HepG2 (cell line): Measurements from ENCODE around the gene KHNYN. TPM values are rescaled to one million over a fixed set of nuclear protein-coding genes. Genes with fewer than 3 reads are reported as not detected.

Experiments
- ARID4A ChIP-seq: sonication (generic); formaldehyde crosslinking; IDR thresholded peaks from 2 replicates; pipeline ENCODE4 v1.5.0; 2020; ENCODE audit warnings: mild to moderate bottlenecking, missing genetic modification reagents, borderline replicate concordance
- ATAD3A ChIP-seq: sonication (generic); formaldehyde crosslinking; IDR thresholded peaks from 2 replicates; pipeline ENCODE4 v1.4.0; 2020; ENCODE audit warnings: missing genetic modification reagents
- ATF6 ChIP-seq: sonication (generic); formaldehyde crosslinking; conservative IDR thresholded peaks from 2 replicates; pipeline ENCODE4 v1.4.0; 2020; ENCODE audit warnings: missing genetic modification reagents
- BORCS8-MEF2B ChIP-seq: sonication (generic); formaldehyde crosslinking; IDR thresholded peaks from 2 replicates; pipeline ENCODE4 v1.8.0; 2022; ENCODE audit warnings: mild to moderate bottlenecking, missing genetic modification reagents
- DPF2 ChIP-seq: sonication (generic); formaldehyde crosslinking; IDR thresholded peaks from 2 replicates; pipeline ENCODE4 v1.4.0; 2020; ENCODE audit warnings: mild to moderate bottlenecking, low read depth, missing genetic modification reagents, borderline replicate concordance
- ELF4 ChIP-seq: sonication (generic); formaldehyde crosslinking; IDR thresholded peaks from 2 replicates; pipeline ENCODE4 v1.5.0; 2020; ENCODE audit warnings: missing genetic modification reagents, mild to moderate bottlenecking, moderate library complexity, borderline replicate concordance
- GATAD2A ChIP-seq: IDR thresholded peaks from 2 replicates; pipeline ENCODE4 v1.6.1; 2016
- HNF4A ChIP-seq: sonication (generic); formaldehyde crosslinking; IDR thresholded peaks from 2 replicates; pipeline ENCODE4 v1.4.0; 2020; ENCODE audit warnings: missing genetic modification reagents
- HNRNPH1 ChIP-seq: fragments of 200-400 bp; formaldehyde crosslinking; optimal IDR thresholded peaks from 2 replicates; pipeline ENCODE3; 2017; ENCODE audit warnings: mild to moderate bottlenecking, low read depth, low read length
- KMT2A ChIP-seq: sonication (generic); formaldehyde crosslinking; IDR thresholded peaks from 2 replicates; pipeline ENCODE4 v1.4.0; 2020; ENCODE audit warnings: missing genetic modification reagents
- MTERF4 ChIP-seq: sonication (generic); formaldehyde crosslinking; IDR thresholded peaks from 2 replicates; pipeline ENCODE4 v1.8.0; 2023; ENCODE audit warnings: mild to moderate bottlenecking, missing genetic modification reagents
- NR3C1 ChIP-seq: sonication (generic); formaldehyde crosslinking; IDR thresholded peaks from 2 replicates; pipeline ENCODE4 v1.4.0; 2020; ENCODE audit warnings: missing genetic modification reagents
- PRPF4 ChIP-seq: fragments of 200-400 bp; formaldehyde crosslinking; IDR thresholded peaks from 2 replicates; pipeline ENCODE4 v1.6.1; 2016; ENCODE audit warnings: low read length, low read depth; ENCODE audit not compliant: poor library complexity, severe bottlenecking
- RFX3 ChIP-seq: IDR thresholded peaks from 2 replicates; pipeline ENCODE4 v1.6.1; 2016; ENCODE audit warnings: missing biosample characterization, missing genetic modification reagents
- RFXAP ChIP-seq: sonication (generic); formaldehyde crosslinking; IDR thresholded peaks from 2 replicates; pipeline ENCODE4 v1.4.0; 2020; ENCODE audit warnings: missing genetic modification reagents, borderline replicate concordance
- SAFB2 ChIP-seq: sonication (generic); formaldehyde crosslinking; IDR thresholded peaks from 2 replicates; pipeline ENCODE4 v1.5.1; 2020; ENCODE audit warnings: missing genetic modification reagents, low read depth, mild to moderate bottlenecking, borderline replicate concordance
- SKI ChIP-seq: fragments of 450-650 bp; IDR thresholded peaks from one replicate; pipeline ENCODE4 v1.6.1; 2018; ENCODE audit warnings: mild to moderate bottlenecking; ENCODE audit not compliant: partially characterized antibody
- SOX5 ChIP-seq: IDR thresholded peaks from 2 replicates; pipeline ENCODE4 v1.6.1; 2016; ENCODE audit warnings: borderline replicate concordance
- TGIF2 ChIP-seq: IDR thresholded peaks from 2 replicates; pipeline ENCODE4 v1.6.1; 2016; ENCODE audit warnings: control low read depth, missing compliant biosample characterization
- ZBTB38 ChIP-seq: sonication (generic); formaldehyde crosslinking; IDR thresholded peaks from 2 replicates; pipeline ENCODE4 v1.5.1; 2020; ENCODE audit warnings: mild to moderate bottlenecking, missing genetic modification reagents
- ZNF260 ChIP-seq: sonication (generic); formaldehyde crosslinking; IDR thresholded peaks from 2 replicates; pipeline ENCODE4 v1.4.0; 2020; ENCODE audit warnings: missing genetic modification reagents, low read depth, mild to moderate bottlenecking, borderline replicate concordance
- ZNF564 ChIP-seq: sonication (generic); formaldehyde crosslinking; IDR thresholded peaks from 2 replicates; pipeline ENCODE4 v1.8.1; 2023; ENCODE audit warnings: mild to moderate bottlenecking, missing genetic modification reagents
- ZNF607 ChIP-seq: sonication (generic); formaldehyde crosslinking; IDR thresholded peaks from 2 replicates; pipeline ENCODE4 v1.5.1; 2020; ENCODE audit warnings: missing genetic modification reagents, mild to moderate bottlenecking, borderline replicate concordance
- ZNF792 ChIP-seq: IDR thresholded peaks from 2 replicates; pipeline ENCODE4 v1.6.1; 2016
- ZNF841 ChIP-seq: sonication (generic); formaldehyde crosslinking; IDR thresholded peaks from 2 replicates; pipeline ENCODE4 v1.8.1; 2023; ENCODE audit warnings: missing genetic modification reagents, borderline replicate concordance
- polyA plus RNA-seq, 8 experiments: library from polyadenylated mRNA; depleted of rRNA in 3 of 8; stranded (reverse) in 7 of 8; unstranded in 1 of 8; fragments of >200 nt; fragmentation: Illumina TruSeq in 4 of 8; extraction: Trizol in 4 of 8; gene quantifications; 2 replicates each; pipeline versions ENCODE4 v1.2.1 to v1.2.3, GENCODE V29; 2011 to 2016; ENCODE audit warnings: low read depth in 4 of 8, missing spikeins in 1 of 8, mixed read lengths in 1 of 8; ENCODE audit not compliant: insufficient read depth in 1 of 8
- total RNA-seq, 5 experiments: library from RNA; depleted of rRNA; stranded (reverse); fragments of >200 nt; fragmentation: Illumina TruSeq; extraction: Trizol; gene quantifications; 2 replicates each; pipeline ENCODE4 v1.2.3, GENCODE V29; 2016; ENCODE audit warnings: low read depth in 1 of 5

The KHNYN gene
- total and polyA plus RNA-seq, 2 of the 13 experiments (the other 11 are each of a cell fraction or from before 2014, with no cell fraction given): 52.8 to 75.7 TPM

GRCh38 chr14:24481622-24482324, 52.0 kb downstream of the KHNYN start (continued):
- TF ChIP-seq ZNF841 (no peak), DPF2 (CRISPR knock-in tag) (no peak), ATAD3A (CRISPR knock-in tag) (no peak), ZNF607 (CRISPR knock-in tag) (peak; percentile 79), KMT2A (CRISPR knock-in tag) (peak; percentile 60), PRPF4 (no peak), GATAD2A (CRISPR knock-in tag) (peak; percentile 77; the same call in 1 of the 2 replicates), ARID4A (peak; percentile 74), ZBTB38 (peak; percentile 98), RFX3 (CRISPR knock-in tag) (no peak), ZNF260 (no peak), SOX5 (CRISPR knock-in tag) (peak; percentile 64; the same call in 1 of the 2 replicates), HNF4A (CRISPR knock-in tag) (peak; percentile 99), ATF6 (CRISPR knock-in tag) (no peak), ELF4 (CRISPR knock-in tag) (no peak), SKI (peak; percentile 48), BORCS8-MEF2B (CRISPR knock-in tag) (peak; percentile 98), SAFB2 (CRISPR knock-in tag) (peak; percentile 88; the same call in 1 of the 2 replicates), ZNF564 (CRISPR knock-in tag) (peak; percentile 91), NR3C1 (CRISPR knock-in tag) (no peak; the same call in 1 of the 2 replicates), MTERF4 (no peak), HNRNPH1 (peak; percentile 6), TGIF2 (CRISPR knock-in tag) (no peak), ZNF792 (CRISPR knock-in tag) (peak; percentile 80; the same call in 1 of the 2 replicates), RFXAP (peak; percentile 91)
